HG03135 (cell line): ENCODE measurements around the gene EYA2.
"Not testable (repeated sequence)": the region's sequence is repeated elsewhere in the genome, so short reads cannot be mapped to it uniquely, and the experiment has no call there.

ENCODE experiments used
- ATAC-seq: cut with Tn5 transposase; IDR thresholded peaks from one replicate; pipeline ENCODE4 v1.9.1; 2021; ENCODE audit warnings: mild to moderate bottlenecking, moderate library complexity; ENCODE audit not compliant: unreplicated experiment

EYA2 gene

DNA sequence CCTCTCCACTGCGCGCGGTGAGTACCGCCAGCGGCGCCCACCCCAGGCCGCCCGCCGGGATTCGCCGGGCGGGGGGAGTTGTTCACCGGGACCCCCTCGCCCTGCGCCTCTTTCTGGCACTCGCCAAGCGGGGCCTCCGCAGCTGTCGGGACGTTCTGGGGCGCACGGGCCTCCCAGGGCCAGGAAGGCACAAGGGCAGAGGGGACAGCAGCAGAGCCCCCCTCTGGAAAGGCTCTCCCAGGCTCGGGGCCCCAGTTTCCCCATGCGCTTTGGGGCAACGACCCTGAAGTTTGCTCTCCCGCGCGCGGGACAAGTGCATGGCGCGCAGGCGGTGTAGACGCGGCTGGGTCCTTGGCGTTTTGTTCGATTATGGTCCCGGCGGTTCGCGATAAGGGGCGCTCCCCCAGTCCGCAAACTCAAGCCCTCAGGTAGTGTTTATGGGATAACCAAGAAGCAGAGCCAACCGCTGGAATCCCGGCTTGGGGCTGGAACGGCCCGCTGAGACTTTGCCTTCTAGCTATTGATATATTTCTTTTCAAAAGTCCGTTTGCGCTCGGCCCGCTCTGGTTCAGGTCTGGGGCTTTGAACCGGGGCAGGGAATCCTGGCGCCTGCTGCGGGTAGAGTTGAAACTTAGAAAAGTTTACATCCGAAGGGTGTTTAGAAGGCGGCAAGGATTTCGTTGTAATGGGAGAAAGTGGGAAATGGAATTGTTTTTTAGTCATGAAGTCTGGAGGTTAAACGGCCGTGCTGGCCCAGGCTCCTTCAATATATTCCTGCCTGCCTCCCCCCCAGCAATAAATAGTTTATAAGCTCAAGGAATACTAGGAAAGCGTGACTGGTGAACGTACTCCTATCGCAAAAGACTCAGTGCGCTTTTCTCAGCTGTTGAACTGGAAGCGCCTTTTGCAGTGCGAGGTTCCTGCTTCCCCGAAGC is 595 bp downstream of the EYA2 start:
- ATAC-seq: no peak

GRCh38 chr20:46895906-46896242 is 1.2 kb downstream of the EYA2 start:
- no peak for ATAC-seq

DNA sequence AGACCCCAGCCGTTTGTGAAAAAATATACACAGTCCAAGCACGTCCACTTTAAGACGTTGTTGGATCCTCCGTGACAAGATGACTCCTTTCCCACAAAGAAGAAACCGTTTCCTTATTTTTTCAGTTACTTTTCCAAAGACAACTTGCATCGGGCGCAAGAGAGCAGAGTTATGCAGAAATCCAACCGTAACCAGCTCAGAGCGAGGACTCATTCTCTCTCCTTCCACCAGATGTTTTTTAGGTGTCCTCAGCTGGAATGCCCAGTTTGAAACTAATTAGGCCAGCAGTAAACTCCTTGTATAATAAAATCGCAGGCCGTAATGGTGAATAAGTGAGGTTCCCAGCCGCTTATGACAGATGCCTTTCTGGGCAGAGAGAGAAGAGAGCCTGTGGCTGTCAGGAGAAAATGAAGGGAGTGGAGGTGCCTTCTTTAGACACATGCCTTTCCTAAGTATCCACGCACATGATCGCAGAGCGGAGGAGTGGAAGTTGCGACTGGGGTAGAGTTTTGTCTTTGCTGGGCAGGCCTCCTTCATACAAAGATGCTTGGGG is 2.8 kb downstream of the EYA2 start:
- ATAC-seq: no peak

DNA sequence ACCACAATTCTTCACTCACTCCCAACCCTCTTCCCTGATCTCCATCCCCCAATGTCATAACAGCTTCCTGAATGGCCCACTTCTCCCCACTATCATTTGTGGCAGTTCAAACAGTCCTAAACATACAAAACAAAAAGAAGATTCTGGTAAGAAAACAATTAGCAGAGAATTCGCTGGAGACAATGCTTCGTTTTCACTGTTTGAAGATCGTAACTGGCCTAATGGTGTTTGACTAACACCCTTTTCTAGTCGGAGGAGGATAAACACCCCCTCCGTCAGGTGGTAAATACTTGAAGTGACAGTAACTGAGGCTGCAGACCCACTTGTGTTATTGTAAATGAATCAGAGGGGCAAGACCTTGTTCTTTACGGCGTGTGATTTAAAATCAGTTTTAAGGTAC is 3.8 kb downstream of the EYA2 start:
- no peak for ATAC-seq

DNA sequence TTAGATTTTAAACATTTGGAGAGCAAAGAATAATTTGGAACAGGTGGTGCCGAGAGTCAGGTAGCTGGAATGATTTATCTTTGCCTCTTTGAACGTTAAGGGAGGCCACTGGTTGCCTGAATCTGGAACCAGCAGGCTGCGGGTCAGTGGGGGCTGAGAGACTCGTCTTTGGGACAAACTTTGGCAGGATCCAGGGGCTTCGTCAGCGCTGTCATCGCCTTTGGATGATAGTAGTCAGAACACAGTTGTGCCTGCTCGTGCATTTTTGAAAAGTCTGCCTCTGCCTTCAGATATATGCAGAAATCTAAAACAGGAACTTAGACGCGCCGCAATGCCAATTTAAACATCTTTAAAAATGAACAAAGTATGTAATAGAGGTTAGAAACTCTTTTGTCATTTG is 5.0 kb downstream of the EYA2 start:
- ATAC-seq: no peak

DNA sequence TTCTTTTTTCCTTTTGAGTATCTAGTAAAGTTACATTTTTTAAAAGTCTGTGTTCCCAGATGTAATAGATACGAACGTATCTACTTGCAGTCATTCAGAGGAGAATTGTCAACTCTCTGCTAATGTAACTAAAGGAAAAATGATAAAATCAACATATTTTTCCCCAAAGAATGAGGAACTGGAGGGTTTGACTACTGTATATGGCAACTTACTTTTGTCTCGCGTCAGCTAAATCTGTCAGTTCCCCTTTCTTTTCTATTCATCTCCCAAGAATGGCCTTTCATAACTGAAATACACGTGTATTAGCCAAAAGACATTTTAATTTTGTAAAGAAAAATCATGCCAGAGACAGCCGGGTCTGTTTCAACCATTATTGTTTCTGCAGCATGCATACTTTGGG is 5.4 kb downstream of the EYA2 start:
- no peak for ATAC-seq

GRCh38 chr20:46900826-46901225 is 6.2 kb downstream of the EYA2 start:
- no peak for ATAC-seq

DNA sequence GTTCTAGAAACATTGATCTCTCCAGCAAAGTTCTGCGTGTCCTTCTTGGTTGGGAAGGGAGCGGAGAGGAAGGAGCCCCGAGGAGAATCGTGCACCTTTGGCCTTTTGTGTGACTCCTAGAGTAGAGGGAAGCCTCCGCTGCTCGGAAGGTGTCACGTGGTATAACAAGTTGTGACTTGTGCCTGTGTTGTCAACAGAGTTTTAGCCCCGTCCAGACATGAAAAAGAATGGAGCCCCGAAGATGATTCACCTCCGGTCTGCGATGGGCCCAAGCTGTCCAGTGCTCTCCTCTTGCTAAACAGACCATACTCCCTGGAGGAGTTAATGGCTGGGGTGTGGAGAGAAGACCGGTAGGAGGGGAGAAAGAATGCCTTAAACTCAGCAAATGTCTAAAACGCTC is 7.0 kb downstream of the EYA2 start:
- no peak for ATAC-seq

GRCh38 chr20:46903256-46903655 is 8.6 kb downstream of the EYA2 start:
- no peak for ATAC-seq

DNA sequence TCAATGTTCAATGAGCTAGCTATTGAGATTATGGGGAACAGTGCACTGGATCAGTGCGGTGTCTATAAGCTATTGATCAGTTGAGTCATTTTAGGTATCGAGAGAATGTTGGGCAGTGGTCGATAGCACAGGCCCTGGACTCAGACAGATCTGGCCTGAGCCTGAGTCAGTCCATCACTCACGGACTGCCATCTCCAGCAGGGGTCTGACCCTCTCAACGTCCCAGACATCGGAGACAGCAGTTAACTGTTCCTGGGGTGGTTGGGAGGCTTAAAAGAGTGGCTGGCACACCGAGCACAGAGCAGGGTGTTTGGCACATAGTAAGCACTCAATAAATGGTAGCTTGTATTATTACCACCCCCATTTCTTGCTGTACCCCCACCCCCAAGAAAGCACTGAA is 9.3 kb downstream of the EYA2 start:
- ATAC-seq: no peak

- no peak for ATAC-seq
Measured at GRCh38 chr20:46905364-46906125, 10.9 kb downstream of the EYA2 start.

DNA sequence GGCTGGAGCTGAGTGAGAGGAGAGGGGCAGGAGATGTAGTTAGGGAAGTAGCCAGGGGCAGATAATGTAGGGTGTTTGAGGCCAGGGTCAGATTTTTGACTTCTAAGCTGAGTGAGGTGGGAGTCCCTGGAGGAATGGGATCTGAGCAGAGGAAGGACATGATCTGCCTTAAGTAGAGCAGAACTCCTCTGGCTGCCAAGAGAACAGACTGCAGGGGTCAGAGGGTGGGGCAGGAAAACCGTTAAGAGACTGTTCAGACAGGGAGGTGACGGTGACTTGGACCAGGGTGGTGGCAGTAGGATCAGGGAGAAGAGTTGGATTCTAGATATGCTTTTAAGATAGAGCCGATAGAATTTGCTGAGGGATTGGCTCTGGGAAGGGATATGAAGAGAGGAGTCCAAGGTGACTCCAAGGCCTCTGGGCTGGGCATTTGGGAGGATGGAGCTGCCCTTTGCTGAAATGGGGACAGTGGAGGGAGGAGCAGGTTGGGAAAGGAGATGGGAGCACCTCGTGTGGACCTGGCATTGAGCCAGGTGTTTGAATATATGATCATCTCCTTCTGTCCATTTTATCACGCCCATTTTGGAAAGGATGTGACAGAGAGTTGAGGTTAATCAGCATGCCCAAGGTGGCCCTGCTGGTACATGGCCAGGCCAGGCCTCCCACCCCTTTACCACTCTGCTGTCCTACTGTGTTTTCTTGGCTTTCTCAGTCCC is 18.8 kb downstream of the EYA2 start:
- no peak for ATAC-seq

GRCh38 chr20:46914789-46915379 is 20.2 kb downstream of the EYA2 start:
- ATAC-seq: no peak

- no peak for ATAC-seq
Measured at GRCh38 chr20:46915575-46916257, 21.1 kb downstream of the EYA2 start.

GRCh38 chr20:46916258-46916603 is 21.6 kb downstream of the EYA2 start:
- no peak for ATAC-seq

GRCh38 chr20:46917155-46917554 is 22.5 kb downstream of the EYA2 start:
- ATAC-seq: no peak

- ATAC-seq: no peak
Measured at GRCh38 chr20:46920114-46920513, 25.5 kb downstream of the EYA2 start.

GRCh38 chr20:46922841-46923240 is 28.2 kb downstream of the EYA2 start:
- ATAC-seq: not testable (repeated sequence)

GRCh38 chr20:46923550-46923949 is 28.9 kb downstream of the EYA2 start:
- ATAC-seq: no peak

GRCh38 chr20:46928580-46929132 is 34.0 kb downstream of the EYA2 start:
- ATAC-seq: no peak
